ENCODE measurements around the gene PARD6G. TPM values are rescaled to one million over a fixed set of nuclear protein-coding genes. Genes with fewer than 3 reads are reported as not detected.

The PARD6G gene
- total RNA-seq, 4 donors from 2014 or later, result 2.5 to 6.6 (median 3.6) TPM

- H3K4me1 ChIP-seq, result no peaks in the 10 kb centered on the region
- no peaks in the 10 kb centered on the region for H3K36me3 ChIP-seq
- H3K9me3 ChIP-seq, result no peaks in the 10 kb centered on the region
- DNase-seq, result no peak
- H3K4me3 ChIP-seq, result no peak overlapping the region
- H3K27ac ChIP-seq, result no peak overlapping the region
- no peak for TF ChIP-seq POLR2A (IDR thresholded peaks at IDR 0.05)
- TF ChIP-seq, protein P1, sequence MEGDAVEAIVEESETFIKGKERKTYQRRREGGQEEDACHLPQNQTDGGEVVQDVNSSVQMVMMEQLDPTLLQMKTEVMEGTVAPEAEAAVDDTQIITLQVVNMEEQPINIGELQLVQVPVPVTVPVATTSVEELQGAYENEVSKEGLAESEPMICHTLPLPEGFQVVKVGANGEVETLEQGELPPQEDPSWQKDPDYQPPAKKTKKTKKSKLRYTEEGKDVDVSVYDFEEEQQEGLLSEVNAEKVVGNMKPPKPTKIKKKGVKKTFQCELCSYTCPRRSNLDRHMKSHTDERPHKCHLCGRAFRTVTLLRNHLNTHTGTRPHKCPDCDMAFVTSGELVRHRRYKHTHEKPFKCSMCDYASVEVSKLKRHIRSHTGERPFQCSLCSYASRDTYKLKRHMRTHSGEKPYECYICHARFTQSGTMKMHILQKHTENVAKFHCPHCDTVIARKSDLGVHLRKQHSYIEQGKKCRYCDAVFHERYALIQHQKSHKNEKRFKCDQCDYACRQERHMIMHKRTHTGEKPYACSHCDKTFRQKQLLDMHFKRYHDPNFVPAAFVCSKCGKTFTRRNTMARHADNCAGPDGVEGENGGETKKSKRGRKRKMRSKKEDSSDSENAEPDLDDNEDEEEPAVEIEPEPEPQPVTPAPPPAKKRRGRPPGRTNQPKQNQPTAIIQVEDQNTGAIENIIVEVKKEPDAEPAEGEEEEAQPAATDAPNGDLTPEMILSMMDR (IDR thresholded peaks at IDR 0.05), result no peak
- H3K27me3 ChIP-seq, result no peaks in the 10 kb centered on the region
Measured at GRCh38 chr18:80232030-80232429, 15.3 kb downstream of the PARD6G start.

DNA sequence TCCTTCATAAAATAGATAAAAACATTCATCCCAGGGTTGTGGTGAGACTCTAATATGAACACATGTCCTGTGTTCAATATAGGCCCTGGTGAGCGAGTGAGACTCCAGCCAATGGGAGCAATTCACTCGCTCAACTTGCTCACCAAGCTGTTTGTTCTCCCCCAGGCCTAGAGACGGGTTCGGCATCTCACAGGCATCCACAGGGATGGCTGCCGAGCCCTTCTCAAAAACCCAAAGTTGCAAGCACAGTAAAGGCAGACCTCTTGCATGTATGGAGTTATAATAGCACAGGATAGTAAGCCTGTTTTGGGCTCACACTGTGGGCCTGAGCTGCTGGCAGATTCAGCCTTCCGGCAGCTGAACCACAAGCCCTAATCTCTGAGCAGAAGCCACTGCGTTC is 15.7 kb downstream of the PARD6G start:
- Histone ChIP-seq H3K27ac (no peak overlapping the region), H3K36me3 (no peaks in the 10 kb centered on the region), H3K4me3 (no peak overlapping the region), H3K27me3 (no peaks in the 10 kb centered on the region), H3K4me1 (no peaks in the 10 kb centered on the region), H3K9me3 (no peaks in the 10 kb centered on the region)
- TF ChIP-seq, protein P1 (IDR thresholded peaks at IDR 0.05), result no peak
- TF ChIP-seq POLR2A (IDR thresholded peaks at IDR 0.05), result no peak
- DNase-seq, result no peak

DNA sequence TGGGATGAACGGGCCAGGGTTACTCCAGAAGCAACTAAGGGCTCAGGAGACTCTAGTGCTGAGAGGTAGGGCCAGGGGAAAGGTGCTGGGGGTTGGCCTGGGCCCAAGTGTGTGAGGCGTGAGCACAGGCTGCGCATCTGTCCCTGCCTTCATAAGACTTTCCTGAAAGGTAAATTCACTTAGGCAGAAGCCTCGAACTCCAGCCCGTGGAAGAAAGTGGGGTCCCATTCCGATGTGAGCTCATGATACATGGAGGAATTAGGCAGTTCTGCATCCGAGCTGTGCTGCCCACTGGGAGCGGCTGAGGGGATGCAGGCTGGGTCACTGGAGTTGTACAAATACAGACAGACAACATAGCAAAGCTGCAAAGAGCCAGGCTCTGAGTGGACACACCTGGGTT is 16.2 kb downstream of the PARD6G start:
- DNase-seq, result no peak
- TF ChIP-seq POLR2A (IDR thresholded peaks at IDR 0.05), result no peak
- TF ChIP-seq, protein P1 (IDR thresholded peaks at IDR 0.05), result no peak
- H3K27ac ChIP-seq, result no peak overlapping the region
- H3K4me1 ChIP-seq, result no peaks in the 10 kb centered on the region
- H3K9me3 ChIP-seq, result no peaks in the 10 kb centered on the region
- H3K4me3 ChIP-seq, result no peak overlapping the region
- no peaks in the 10 kb centered on the region for H3K36me3 ChIP-seq
- no peaks in the 10 kb centered on the region for H3K27me3 ChIP-seq

DNA sequence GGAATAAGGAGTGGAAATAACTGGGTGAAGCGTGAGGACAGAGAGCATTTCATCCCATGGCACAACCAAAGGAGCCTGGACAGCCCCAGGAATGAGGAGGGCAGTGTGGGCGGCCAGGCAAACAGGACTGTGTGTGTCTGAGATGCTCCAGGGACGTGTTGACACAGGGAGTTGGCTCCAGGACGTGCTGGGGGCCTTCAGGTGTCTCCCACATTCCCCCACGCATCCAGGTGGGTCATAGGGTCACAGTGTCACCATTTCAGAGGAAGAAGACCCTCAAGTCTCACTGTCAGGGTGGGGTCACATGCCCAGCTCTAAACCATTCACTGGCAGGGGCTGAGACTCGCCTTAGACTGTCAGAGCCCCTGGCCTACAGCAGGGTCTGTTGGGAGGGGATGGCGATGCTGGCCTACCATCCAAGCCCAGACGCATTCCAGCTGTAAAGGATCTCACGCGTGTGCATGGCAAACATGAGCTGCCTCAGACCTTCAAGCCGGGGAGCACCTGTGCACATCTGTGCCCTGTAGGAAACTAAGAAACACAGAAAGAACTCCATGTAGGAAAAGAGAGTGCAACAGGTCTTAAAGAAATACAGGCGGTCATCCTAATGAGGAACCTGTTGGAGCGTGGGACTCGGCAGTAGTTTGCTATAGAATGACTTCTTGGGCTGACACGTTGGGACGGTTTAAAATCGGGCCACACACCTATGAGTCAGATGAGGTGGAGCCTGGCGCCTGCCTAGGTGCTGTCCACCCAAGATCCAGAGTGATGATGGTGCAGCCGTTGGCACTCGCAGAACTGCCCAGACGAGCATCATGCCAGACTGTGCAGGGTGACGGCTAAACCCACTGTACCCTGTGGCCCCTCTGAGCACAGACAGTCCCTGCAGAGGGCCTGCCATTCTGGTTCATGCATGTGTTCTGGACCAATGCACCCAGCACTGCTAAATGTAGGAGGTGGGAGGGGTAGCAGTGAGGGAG is 17.3 kb downstream of the PARD6G start:
- no peak for TF ChIP-seq POLR2A (IDR thresholded peaks at IDR 0.05)
- TF ChIP-seq, protein P1 (IDR thresholded peaks at IDR 0.05), result no peak
- no peak overlapping the region for H3K4me3 ChIP-seq
- H3K4me1 ChIP-seq, result no peaks in the 10 kb centered on the region
- no peak for DNase-seq
- no peaks in the 10 kb centered on the region for H3K27me3 ChIP-seq
- H3K36me3 ChIP-seq, result no peaks in the 10 kb centered on the region
- H3K27ac ChIP-seq, result no peak overlapping the region
- H3K9me3 ChIP-seq, result no peaks in the 10 kb centered on the region

- DNase-seq, result no peak
- Histone ChIP-seq H3K27me3 (no peaks in the 10 kb centered on the region), H3K4me1 (no peaks in the 10 kb centered on the region), H3K27ac (no peak overlapping the region), H3K36me3 (no peaks in the 10 kb centered on the region), H3K9me3 (no peaks in the 10 kb centered on the region), H3K4me3 (no peak overlapping the region)
- TF ChIP-seq POLR2A (IDR thresholded peaks at IDR 0.05), result no peak
- TF ChIP-seq, protein P1 (IDR thresholded peaks at IDR 0.05), result no peak
Measured at GRCh38 chr18:80229363-80229762, 18.0 kb downstream of the PARD6G start.
